ENCODE measurements around the gene POLDIP3.

Gene POLDIP3

GRCh38 chr22:42614312-42615091 is at the start of gene POLDIP3:
TSS of gene POLDIP3 (minus strand) at chr22:42614883. CDS start at chr22:42614857, 26 bp downstream.
- DNase-seq = peak; percentile 91

- no peak for DNase-seq
Observed at GRCh38 chr22:42661985-42662831, 47.5 kb upstream of the POLDIP3 start.

- DNase-seq = no peak
Observed at GRCh38 chr22:42656578-42656977, 41.9 kb upstream of the POLDIP3 start.

GRCh38 chr22:42655693-42656092 is 41.0 kb upstream of the POLDIP3 start:
- no peak for DNase-seq

- DNase-seq = no peak
Observed at GRCh38 chr22:42654436-42655073, 39.9 kb upstream of the POLDIP3 start.

GRCh38 chr22:42653999-42654398 is 39.3 kb upstream of the POLDIP3 start:
- DNase-seq = no peak

GRCh38 chr22:42651134-42651533 is 36.5 kb upstream of the POLDIP3 start:
- DNase-seq = no peak

- DNase-seq = peak; percentile 37
Observed at GRCh38 chr22:42649246-42650099, 34.8 kb upstream of the POLDIP3 start, which contains the start of gene CYB5R3. TSS of gene CYB5R3 (minus strand) at chr22:42649392. CDS start at chr22:42649315, 77 bp downstream.

GRCh38 chr22:42648368-42649245 is 33.9 kb upstream of the POLDIP3 start:
- DNase-seq = no peak

- no peak for DNase-seq
Observed at GRCh38 chr22:42648017-42648367, 33.3 kb upstream of the POLDIP3 start.

- no peak for DNase-seq
Observed at GRCh38 chr22:42646569-42647525, 32.2 kb upstream of the POLDIP3 start.

GRCh38 chr22:42645938-42646568 is 31.4 kb upstream of the POLDIP3 start:
- DNase-seq = no peak

GRCh38 chr22:42645341-42645937 is 30.8 kb upstream of the POLDIP3 start:
- no peak for DNase-seq

- no peak for DNase-seq
Observed at GRCh38 chr22:42644422-42645340, 30.0 kb upstream of the POLDIP3 start.

GRCh38 chr22:42643634-42644421 is 29.1 kb upstream of the POLDIP3 start:
- DNase-seq = no peak

- DNase-seq = no peak
Observed at GRCh38 chr22:42642806-42643633, 28.3 kb upstream of the POLDIP3 start.
